Testis (tissue), 3 donors: ENCODE measurements around the gene RDH13. TPM values are rescaled to one million over a fixed set of nuclear protein-coding genes. Genes with fewer than 3 reads are reported as not detected.

Source experiments
- DNase-seq: peaks from one replicate; pipeline ENCODE4 v3.0.0-alpha.2; 2019
- H3K27ac ChIP-seq, 2 donors: fragments of 200-600 bp; sonication (generic); one replicate each; pipeline ENCODE4 v1.5.1; 2019
- H3K27me3 ChIP-seq: fragments of 200-600 bp; sonication (generic); one replicate; pipeline ENCODE4 v1.5.1; 2019
- H3K36me3 ChIP-seq: fragments of 200-600 bp; sonication (generic); one replicate; pipeline ENCODE4 v1.5.1; 2017; ENCODE audit warnings: low read depth; ENCODE audit errors: missing control alignments
- H3K4me1 ChIP-seq: fragments of 200-600 bp; sonication (generic); one replicate; pipeline ENCODE4 v1.5.1; 2019
- H3K4me3 ChIP-seq, 2 donors: fragments of 200-600 bp; sonication (generic); one replicate each; pipeline ENCODE4 v1.5.1; 2017 to 2019
- H3K9me3 ChIP-seq: fragments of 200-600 bp; sonication (generic); one replicate; pipeline ENCODE4 v1.5.1; 2017
- POLR2A ChIP-seq: fragments of 450-650 bp; IDR thresholded peaks from one replicate; pipeline ENCODE4 v1.6.1; 2017; ENCODE audit warnings: antibody characterized with exemption, mild to moderate bottlenecking, moderate library complexity
- WGBS, 2 donors: methylation state at CpG; one replicate each; pipeline ENCODE4 v1.1.5; 2018; 5-methylcytosine and 5-hydroxymethylcytosine counted together
- intact Hi-C: fragments of 100-400 bp; cut with DNase I; formaldehyde crosslinking; loops from one replicate; pipeline ENCODE4 v1.15.1; 2023; ENCODE audit warnings: low total_unique reads
- polyA plus RNA-seq: library from polyadenylated mRNA; stranded (reverse); fragments of 350-450 nt; fragmentation: Illumina TruSeq; extraction: RNeasy Lipid Tissue Mini Kit (QIAGEN cat#74804); gene quantifications from one replicate; pipeline ENCODE4 v1.2.3, GENCODE V29; 2014; ENCODE audit warnings: low read depth, low replicate concordance; ENCODE audit not compliant: insufficient read depth
- total RNA-seq, 2 donors: library from RNA; depleted of rRNA; stranded (reverse); fragments of >200 nt; gene quantifications; one replicate each; pipeline ENCODE4 v1.2.3, GENCODE V29; 2016
- TF ChIP-seq, protein P1 (sequence below), 3 experiments: fragments of 450-650 bp in 2 of 3; fragments of 200-600 bp in 1 of 3; sonication (generic) in 1 of 3; IDR thresholded peaks; one replicate each; pipeline ENCODE4 v1.5.1; 2016 to 2019; ENCODE audit warnings: antibody characterized with exemption in 3 of 3, mild to moderate bottlenecking in 2 of 3, moderate library complexity in 1 of 3

The RDH13 gene
- total and polyA plus RNA-seq, 3 donors from 2014 or later = 13.9 to 24.3 (median 22.5) TPM

DNA sequence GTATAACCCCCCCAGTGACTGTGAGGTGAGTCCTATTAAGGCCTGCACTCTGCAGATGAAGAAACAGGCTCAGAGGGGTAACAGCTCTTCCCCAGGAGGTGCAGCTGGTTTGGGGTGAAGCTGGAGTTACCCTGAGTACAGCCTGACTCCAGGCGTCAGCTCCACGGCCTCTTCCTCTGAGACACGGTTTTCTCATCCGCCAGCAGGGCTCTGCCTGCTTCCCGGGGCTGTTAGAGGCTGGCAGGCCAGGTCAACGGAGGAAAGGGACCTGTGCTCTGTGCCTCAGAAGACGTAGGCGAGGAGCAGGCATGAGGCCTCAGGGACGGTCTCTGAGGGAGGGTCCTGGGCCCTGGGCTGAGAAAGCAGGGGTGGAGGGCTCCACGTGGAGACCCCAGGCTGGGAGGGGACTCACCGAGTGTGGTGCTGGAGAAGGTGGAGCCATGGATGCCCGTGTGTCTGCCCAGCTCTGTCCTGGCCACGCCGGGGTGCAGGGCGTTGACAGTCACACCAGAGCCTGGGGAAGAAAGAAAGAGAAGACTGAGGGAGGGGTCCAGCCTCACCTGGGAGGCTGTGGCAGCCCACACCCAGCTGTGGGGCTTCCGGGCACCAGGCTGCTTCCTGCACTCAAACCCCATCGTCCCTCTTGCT is 15.8 kb downstream of the RDH13 start:
- Histone ChIP-seq H3K27ac (no peak overlapping the region), H3K27me3 (no peaks in the 10 kb centered on the region), H3K36me3 (no peaks in the 10 kb centered on the region), H3K9me3 (no peaks in the 10 kb centered on the region), H3K4me1 (no peaks in the 10 kb centered on the region), H3K4me3 (no peak overlapping the region)
- intact Hi-C loops = no loop called here
- no peak for DNase-seq
- TF ChIP-seq, protein P1, sequence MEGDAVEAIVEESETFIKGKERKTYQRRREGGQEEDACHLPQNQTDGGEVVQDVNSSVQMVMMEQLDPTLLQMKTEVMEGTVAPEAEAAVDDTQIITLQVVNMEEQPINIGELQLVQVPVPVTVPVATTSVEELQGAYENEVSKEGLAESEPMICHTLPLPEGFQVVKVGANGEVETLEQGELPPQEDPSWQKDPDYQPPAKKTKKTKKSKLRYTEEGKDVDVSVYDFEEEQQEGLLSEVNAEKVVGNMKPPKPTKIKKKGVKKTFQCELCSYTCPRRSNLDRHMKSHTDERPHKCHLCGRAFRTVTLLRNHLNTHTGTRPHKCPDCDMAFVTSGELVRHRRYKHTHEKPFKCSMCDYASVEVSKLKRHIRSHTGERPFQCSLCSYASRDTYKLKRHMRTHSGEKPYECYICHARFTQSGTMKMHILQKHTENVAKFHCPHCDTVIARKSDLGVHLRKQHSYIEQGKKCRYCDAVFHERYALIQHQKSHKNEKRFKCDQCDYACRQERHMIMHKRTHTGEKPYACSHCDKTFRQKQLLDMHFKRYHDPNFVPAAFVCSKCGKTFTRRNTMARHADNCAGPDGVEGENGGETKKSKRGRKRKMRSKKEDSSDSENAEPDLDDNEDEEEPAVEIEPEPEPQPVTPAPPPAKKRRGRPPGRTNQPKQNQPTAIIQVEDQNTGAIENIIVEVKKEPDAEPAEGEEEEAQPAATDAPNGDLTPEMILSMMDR (IDR thresholded peaks at IDR 0.05) = no peak
- no peak for TF ChIP-seq POLR2A
- 92 to 95% methylated on average over 17 of the region's 17 CpGs for WGBS, 2 donors

DNA sequence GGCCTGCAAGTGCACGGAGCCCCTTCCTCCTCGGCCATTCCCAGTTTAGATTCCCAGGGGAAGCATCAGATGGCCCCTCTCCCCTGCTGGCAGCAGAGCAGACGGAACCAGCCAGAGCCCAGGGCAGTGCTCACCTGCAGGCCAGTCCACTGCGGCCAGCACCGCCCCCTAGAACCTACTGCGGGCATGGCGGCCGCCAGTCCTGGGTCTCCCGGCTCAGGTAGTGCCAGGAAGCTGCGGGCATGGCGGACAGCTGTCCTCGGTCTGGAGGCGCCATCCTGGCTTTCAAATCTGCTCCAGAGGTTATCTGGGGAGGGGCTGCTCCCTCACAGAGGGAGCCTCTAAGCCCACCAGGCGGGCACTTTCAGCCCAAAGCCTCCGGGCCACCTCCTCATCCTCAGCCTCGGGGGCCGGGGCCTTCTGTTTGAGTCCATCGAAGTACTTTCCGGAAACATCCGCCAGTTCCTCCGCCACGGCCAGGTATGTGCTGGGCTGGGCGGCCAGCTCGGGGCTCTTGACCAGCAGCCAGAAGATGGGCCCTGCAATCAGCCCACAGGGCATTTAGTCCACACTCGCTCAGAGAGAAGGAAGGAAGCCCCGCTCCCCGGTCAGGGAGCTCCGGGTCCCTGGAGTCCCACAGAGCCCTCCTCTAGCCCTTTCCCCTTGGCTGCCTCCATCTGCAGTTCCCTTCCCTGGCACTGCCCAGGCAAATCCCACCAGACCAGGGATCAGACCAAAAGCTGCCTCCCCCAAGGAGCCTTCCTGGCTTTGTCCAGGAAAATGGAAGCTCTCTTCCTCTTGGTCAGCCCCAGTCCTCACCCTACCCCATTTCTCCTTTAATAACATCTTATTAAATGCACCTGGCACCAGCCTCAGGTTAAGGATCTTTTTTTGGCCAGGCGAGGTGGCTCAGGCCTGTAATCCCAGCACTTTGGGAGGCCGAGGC is 17.9 kb downstream of the RDH13 start:
- intact Hi-C loops = no loop called here
- H3K27me3 ChIP-seq = no peaks in the 10 kb centered on the region
- WGBS, 2 donors = 96% methylated on average over 15 to 30 of the region's 30 CpGs
- no peaks in the 10 kb centered on the region for H3K4me1 ChIP-seq
- H3K27ac ChIP-seq = no peak overlapping the region
- no peak for TF ChIP-seq POLR2A
- TF ChIP-seq, protein P1 (IDR thresholded peaks at IDR 0.05) = no peak
- DNase-seq = no peak
- H3K9me3 ChIP-seq = no peaks in the 10 kb centered on the region
- H3K4me3 ChIP-seq = no peak overlapping the region
- H3K36me3 ChIP-seq = no peaks in the 10 kb centered on the region

DNA sequence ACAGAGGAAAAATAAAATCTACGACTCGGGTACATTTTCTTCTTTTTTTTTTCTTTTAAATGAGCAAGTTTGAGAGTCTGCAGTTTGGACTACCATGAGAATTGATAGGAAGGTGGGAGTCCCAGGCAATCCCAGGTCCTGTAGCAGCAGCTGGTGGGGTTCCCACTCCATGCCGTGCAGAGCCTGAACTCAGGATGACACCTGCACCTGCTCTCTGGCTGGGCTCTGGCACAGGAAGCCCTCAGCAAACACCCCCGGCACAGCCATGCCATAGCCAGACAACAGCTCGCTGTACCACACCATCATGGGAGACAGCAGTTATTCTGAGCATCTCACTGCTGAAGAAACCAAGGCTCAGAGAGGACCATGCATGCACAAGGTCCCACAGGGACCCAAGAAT is 18.7 kb downstream of the RDH13 start:
- H3K4me3 ChIP-seq = no peak overlapping the region
- H3K9me3 ChIP-seq = no peaks in the 10 kb centered on the region
- TF ChIP-seq POLR2A = no peak
- TF ChIP-seq, protein P1 (IDR thresholded peaks at IDR 0.05) = no peak
- no peaks in the 10 kb centered on the region for H3K4me1 ChIP-seq
- H3K27ac ChIP-seq = no peak overlapping the region
- DNase-seq = no peak
- no peaks in the 10 kb centered on the region for H3K36me3 ChIP-seq
- intact Hi-C loops = no loop called here
- no peaks in the 10 kb centered on the region for H3K27me3 ChIP-seq
- WGBS, 2 donors = 87 to 97% methylated on average over 5 of the region's 5 CpGs

DNA sequence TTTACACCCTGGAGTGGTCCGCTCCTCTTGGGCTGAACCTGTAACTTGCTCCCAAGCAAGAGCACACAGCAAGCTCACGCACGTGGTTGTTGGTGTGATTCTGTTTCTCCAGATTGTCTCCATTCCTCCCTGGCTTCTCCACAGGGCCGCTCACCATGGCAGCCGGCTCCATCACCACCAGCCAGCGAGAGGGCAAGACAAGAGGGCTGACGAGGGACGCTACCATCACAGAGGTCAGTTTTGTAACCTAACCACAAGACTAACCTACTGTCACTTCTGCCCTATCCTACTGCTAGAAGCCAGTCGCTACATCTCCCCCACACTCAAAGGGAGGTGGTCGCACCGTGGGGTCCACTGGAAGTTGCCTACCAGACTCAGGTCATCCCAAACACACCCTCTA is 20.3 kb downstream of the RDH13 start:
- TF ChIP-seq POLR2A = no peak
- TF ChIP-seq, protein P1 (IDR thresholded peaks at IDR 0.05) = no peak
- Histone ChIP-seq H3K9me3 (no peaks in the 10 kb centered on the region), H3K27me3 (no peaks in the 10 kb centered on the region), H3K27ac (no peak overlapping the region), H3K4me3 (no peak overlapping the region), H3K36me3 (no peaks in the 10 kb centered on the region), H3K4me1 (no peaks in the 10 kb centered on the region)
- intact Hi-C loops = no loop called here
- 70 to 80% methylated on average over 11 of the region's 11 CpGs for WGBS, 2 donors
- DNase-seq = no peak
